Measurements from ENCODE around the gene UGT3A1. TPM values are rescaled to one million over a fixed set of nuclear protein-coding genes. Genes with fewer than 3 reads are reported as not detected.

The UGT3A1 gene
- total RNA-seq, 3 donors from 2014 or later, result not detected

DNA sequence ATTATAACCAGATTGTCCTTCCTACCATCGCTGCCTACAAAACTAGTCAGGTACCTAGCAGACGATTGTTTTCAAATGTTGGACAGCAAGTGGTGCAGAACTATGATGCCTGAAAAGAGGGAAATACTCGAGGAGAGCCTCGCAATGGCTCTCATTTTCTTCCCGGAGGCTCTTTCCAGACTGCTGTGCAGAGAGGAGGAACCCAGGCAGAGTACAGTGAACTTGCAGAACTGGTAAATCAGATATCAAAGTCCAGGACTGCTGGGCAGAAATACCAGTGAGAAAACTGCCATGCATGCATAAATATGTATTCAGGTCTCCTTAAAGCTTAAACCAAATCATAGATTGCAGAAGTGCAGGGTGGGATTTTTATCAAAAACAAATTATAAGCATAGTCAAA, 26.4 kb upstream of the UGT3A1 start:
- TF ChIP-seq, protein P1, sequence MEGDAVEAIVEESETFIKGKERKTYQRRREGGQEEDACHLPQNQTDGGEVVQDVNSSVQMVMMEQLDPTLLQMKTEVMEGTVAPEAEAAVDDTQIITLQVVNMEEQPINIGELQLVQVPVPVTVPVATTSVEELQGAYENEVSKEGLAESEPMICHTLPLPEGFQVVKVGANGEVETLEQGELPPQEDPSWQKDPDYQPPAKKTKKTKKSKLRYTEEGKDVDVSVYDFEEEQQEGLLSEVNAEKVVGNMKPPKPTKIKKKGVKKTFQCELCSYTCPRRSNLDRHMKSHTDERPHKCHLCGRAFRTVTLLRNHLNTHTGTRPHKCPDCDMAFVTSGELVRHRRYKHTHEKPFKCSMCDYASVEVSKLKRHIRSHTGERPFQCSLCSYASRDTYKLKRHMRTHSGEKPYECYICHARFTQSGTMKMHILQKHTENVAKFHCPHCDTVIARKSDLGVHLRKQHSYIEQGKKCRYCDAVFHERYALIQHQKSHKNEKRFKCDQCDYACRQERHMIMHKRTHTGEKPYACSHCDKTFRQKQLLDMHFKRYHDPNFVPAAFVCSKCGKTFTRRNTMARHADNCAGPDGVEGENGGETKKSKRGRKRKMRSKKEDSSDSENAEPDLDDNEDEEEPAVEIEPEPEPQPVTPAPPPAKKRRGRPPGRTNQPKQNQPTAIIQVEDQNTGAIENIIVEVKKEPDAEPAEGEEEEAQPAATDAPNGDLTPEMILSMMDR (IDR thresholded peaks at IDR 0.05), result no peak
- Histone ChIP-seq H3K4me1 (ENCODE audit: low read depth) (no peaks in the 10 kb centered on the region), H3K9me3 (peaks cover 23% of the 10 kb centered on the region), H3K36me3 (ENCODE audit: low read depth) (no peaks in the 10 kb centered on the region), H3K4me3 (no peak overlapping the region)
- peak in 1 of 3 donors; percentile 53 for DNase-seq
- no peak for ATAC-seq
- intact Hi-C loops (cut with DNase I, micrococcal nuclease), result no loop called here

DNA sequence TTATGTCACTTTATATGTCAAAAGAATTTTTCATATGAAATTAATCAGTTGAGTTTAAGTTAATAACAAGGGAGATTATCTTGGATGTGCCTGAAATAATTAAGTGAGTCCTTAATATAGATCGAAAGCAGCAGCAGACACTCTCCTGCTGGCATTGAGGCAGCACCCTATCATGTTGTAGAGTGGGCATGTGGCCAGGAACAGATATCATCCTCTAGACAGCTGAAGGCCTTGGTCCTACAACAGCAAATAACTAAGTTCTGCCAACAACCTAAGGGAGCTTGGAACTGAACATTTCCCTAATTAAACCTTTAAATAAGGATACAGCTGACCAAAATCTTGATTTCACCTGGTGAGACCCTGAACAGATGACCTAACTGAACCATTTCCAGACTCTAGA, 25.8 kb upstream of the UGT3A1 start:
- Histone ChIP-seq H3K9me3 (peaks cover 23% of the 10 kb centered on the region), H3K4me1 (ENCODE audit: low read depth) (no peaks in the 10 kb centered on the region), H3K36me3 (ENCODE audit: low read depth) (no peaks in the 10 kb centered on the region), H3K4me3 (no peak overlapping the region)
- intact Hi-C loops (cut with DNase I, micrococcal nuclease), result no loop called here
- ATAC-seq (no peak), DNase-seq (peak in 1 of 3 donors; percentile 12)
- TF ChIP-seq, protein P1 (IDR thresholded peaks at IDR 0.05), result no peak

DNA sequence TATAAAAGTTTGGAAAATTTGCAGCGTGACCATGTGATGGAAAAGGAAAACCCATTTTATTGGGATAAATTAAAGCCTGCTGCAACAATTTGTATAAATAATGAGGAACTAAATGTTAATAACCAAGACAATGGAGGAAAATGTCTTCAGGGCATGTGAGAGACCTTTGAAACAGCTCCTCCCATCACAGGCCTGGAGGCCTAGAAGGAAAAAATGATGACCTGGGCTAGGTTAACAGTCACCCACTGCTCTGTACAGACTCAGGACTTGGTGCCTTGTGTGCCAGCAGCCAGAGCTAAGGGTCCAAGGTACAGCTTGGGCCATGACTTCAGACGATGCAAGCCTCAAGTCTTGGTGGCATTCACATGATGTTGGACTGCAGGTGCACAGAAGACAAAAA, 22.0 kb upstream of the UGT3A1 start:
- Histone ChIP-seq H3K4me1 (ENCODE audit: low read depth) (no peaks in the 10 kb centered on the region), H3K9me3 (peaks cover 34% of the 10 kb centered on the region), H3K4me3 (no peak overlapping the region), H3K36me3 (ENCODE audit: low read depth) (no peaks in the 10 kb centered on the region)
- TF ChIP-seq, protein P1 (IDR thresholded peaks at IDR 0.05), result no peak
- intact Hi-C loops (cut with DNase I, micrococcal nuclease), result no loop called here
- ATAC-seq (no peak), DNase-seq (no peak)

DNA sequence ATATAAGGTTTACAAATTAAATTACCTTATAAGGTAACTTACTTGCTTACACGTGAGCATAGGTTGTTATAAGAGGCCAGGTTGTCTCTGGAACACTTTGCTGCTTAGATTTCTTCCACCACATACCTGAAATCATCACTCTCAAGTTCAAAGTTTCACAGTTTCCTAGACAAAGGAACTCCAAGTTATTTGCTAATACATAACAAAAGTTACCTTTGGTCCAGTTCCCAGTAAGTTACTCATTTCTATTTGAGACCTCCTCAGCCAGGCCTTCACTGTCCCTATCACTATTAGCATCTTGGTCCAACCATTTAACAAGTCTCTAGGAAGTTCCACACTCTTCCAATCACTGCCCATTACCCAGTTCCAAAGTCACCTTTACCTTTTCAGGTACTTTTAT, 18.5 kb upstream of the UGT3A1 start:
- no peaks in the 10 kb centered on the region for H3K4me1 ChIP-seq (ENCODE audit: low read depth)
- no peak for ATAC-seq
- no peaks in the 10 kb centered on the region for H3K36me3 ChIP-seq (ENCODE audit: low read depth)
- H3K9me3 ChIP-seq, result peaks cover 24% of the 10 kb centered on the region
- TF ChIP-seq, protein P1 (IDR thresholded peaks at IDR 0.05), result no peak
- intact Hi-C loops (cut with DNase I, micrococcal nuclease), result no loop called here
- H3K4me3 ChIP-seq, result no peak overlapping the region
- DNase-seq, result no peak

DNA sequence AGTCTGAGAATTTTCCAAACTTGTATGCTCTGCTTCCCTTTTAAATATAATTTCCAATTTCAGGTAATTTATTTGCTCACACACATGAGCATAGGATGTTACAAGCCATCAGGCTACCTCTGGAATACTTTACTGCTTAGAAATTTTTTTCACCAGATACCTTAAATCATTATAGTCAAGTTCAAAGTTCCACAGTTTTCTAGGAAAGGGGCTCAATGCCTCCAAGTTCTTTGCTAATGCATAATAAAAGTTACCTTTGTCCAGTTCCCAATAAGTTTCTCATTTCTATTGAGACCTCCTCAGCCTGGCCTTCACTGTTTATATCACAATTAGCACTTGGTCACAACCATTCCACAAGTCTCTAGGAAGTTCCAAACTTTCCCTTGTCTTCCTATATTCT, 16.2 kb upstream of the UGT3A1 start:
- DNase-seq (no peak), ATAC-seq (no peak)
- intact Hi-C loops (cut with DNase I, micrococcal nuclease), result no loop called here
- H3K9me3 ChIP-seq, result peaks cover 12% of the 10 kb centered on the region
- TF ChIP-seq, protein P1 (IDR thresholded peaks at IDR 0.05), result no peak
- no peaks in the 10 kb centered on the region for H3K36me3 ChIP-seq (ENCODE audit: low read depth)
- no peaks in the 10 kb centered on the region for H3K4me1 ChIP-seq (ENCODE audit: low read depth)
- no peak overlapping the region for H3K4me3 ChIP-seq

DNA sequence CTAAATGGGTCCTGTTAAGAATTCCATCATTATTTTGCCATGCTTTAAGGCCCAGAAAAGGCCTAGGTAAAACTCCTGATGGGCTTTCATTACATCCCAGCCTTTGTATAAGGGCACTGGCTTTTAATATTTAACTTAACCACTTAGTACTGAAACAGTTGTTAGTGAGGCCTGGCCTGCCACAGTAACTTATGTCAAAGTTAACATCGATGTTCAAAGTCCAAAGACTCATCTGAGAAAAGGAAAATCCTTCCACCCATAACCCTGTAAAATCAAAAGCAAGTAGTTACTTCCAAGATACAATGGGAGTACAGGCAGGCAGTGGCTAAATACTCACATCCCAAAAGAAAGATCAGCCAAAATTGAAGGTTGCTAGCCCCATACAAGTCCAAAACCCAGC, 15.0 kb upstream of the UGT3A1 start:
- H3K4me1 ChIP-seq (ENCODE audit: low read depth), result no peaks in the 10 kb centered on the region
- ATAC-seq, result no peak
- H3K36me3 ChIP-seq (ENCODE audit: low read depth), result no peaks in the 10 kb centered on the region
- TF ChIP-seq, protein P1 (IDR thresholded peaks at IDR 0.05), result no peak
- DNase-seq, result no peak
- intact Hi-C loops (cut with DNase I, micrococcal nuclease), result no loop called here
- H3K9me3 ChIP-seq, result peaks cover 12% of the 10 kb centered on the region
- no peak overlapping the region for H3K4me3 ChIP-seq

All from mucosa of descending colon (tissue), 3 donors.